ENCODE measurements around the gene UBL7.

The UBL7 gene

DNA sequence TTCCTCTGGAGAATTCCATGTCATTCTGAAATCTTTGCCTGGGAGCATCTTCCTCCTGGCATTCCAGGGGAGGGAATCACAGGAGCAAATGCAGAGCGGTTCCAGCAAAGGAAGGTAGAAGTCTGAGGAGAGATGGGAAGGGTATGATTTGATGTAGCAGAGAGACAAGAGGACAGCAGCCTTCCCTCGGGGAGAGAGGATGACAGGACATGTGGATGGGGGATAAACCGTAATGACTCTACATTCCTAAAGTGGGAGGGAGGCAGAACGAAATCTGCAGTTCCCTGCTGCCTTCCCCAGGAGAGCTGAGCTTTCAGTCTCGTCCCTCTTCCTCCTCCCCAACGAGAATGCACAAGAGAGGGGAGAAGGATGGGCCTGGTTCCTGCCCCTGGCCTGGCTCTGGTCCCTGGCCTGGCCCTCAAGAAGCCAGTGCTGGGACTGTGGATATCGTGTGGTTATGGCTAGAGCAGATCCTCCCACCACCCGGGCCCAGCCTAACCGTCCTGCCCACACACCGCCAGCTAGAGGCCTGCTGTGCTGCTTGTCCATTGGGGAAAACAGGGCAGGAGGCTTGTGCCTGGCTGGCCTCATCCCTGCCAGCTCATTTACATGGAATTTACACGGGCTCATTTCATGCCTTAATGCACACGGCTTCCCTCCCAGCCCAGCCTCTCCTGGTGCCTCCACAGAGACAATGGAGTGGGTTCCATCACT, 53.8 kb downstream of the UBL7 start:
- DNase-seq (ENCODE audit: low read depth), result peak; percentile 82

DNA sequence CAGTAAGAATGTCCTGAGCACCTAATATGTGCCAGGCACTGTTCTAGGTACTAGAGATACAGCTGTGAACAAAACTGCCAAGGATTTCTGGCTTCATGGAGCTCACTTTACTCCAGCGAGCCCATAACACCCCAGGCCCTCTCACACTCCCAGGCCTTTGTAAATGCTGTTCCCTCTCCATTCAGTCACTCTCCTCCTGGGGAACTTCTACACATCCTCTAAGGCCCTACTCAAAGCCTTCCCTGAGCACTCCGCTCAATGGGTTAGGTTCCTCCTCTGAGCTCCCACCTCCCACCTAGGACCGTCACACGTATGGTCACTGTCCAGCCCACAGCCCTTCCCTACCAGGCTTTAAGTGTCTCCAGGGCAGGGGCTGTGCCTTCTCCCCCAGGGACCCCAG, 54.4 kb downstream of the UBL7 start:
- DNase-seq (ENCODE audit: low read depth), result no peak

DNA sequence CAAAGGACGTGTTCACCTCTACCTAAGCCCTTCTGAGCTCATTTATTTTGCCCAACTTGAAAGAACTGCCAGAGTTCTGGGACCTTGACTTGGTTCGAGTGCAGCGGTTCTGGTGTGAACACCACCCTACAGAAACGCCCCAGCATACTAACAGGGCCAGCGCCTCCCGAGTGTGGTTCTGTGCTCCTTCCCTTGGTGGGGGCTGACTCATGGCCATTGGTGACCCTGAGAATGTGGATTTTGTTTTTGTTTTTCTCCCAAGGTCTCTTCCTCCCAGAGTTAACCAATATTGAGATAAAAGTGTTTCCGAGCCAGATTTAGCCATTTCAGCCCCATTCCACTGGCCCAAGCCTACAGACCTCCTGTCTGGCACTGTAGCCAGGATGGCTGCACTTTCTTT, 55.1 kb downstream of the UBL7 start:
- DNase-seq (ENCODE audit: low read depth), result no peak

DNA sequence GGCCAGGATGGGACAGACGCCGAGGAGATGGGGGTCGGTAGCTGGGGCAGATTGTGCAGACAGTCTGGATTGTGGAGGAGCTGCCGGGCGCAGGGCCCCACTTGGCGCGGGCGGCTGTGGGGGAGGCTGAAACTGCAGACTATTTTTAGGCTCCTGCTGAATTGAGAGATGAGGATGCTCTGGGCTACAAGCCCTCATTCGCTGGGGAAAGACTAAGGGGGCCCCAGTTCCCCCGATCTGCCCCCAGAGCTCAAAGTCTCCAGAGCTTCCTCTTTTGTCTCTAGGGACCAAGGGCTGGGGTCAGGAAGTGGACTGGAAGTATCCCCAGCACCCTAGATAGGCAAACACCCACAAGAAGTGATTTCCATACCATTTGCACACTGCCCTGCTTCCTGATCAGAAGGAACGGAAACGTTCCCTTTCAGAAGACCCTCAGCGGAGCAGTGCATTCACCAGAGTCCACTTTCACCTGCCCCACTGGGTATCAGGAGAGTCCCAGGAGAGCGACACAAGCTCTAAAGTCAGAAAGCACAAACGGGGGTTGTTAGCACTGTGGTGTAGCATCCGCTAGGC, 56.9 kb downstream of the UBL7 start:
- no peak for DNase-seq (ENCODE audit: low read depth)

DNA sequence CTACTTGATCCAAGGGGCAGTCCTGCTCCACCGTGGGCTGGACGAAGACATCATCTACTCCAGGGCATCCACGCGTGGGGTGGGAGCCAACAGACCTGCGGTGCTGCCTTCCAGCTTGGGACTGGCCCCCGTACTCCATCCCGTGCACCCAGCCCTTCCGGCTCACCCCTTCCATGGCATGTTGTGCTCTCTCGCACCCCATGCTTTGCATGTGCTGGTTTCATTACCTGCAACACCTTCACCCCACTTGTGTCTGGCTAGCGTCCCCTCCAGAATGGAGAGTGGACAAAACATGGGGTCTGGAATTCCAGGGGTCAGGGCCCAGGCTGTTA, 57.4 kb downstream of the UBL7 start:
- no peak for DNase-seq (ENCODE audit: low read depth)

DNA sequence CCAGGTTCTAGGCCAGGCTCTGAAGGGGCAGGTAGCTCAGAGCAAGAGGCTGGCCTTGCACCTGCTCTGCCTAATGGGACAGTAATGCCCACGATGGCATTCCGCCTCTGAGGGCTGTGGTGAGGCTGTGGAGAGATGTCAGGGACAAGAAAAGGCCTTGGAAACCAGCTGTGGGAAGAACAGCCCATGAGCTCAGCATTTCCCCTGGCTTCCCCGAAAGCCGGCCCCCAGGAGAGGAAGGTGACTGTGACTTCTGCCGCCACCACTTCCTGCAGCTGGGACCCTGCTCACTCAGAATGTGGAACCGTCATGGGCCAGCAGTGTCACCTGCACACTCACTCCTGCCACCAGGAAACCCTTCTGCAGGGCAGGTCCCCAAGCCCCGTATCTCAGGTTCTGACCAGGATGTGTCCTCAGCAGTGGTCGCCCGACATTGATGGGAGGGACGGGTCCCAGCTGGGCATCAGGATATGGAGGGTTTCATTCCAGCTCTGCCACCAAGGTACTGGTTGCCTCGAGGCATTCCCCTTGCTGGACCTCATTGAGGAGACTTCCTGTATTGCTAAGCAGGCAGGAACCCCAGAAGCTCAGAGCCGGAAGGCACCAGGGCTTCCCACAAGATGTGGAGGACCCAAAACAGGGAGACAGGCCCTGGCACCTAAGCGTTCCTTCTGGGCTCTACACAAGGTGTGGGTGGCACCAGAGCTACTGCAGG, 57.9 kb downstream of the UBL7 start:
- no peak for DNase-seq (ENCODE audit: low read depth)

DNA sequence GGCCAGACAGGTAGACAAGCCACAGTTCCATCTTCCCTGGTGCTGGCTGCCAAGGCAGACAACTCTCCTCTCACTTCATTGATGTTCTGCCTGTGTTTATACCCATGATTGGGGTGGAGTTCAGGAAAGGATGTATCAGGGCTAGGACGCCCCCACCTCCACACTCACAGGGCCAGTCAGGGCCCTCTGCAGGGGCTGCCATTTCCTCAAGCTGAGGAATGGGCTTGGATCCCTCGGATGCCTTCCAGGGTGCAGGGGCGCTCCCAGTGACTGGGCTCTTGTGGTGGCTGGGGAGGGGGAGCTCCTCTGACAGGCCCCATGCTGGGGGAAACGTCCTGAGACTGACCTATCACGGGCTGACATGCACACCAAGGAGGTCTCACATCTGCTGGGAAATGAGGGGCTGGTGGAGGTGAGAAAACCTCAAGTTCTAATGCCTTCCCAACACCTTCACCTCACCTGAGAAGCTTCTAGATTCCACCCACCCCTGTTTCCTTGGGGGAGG, 58.6 kb downstream of the UBL7 start:
- DNase-seq (ENCODE audit: low read depth), result no peak

DNA sequence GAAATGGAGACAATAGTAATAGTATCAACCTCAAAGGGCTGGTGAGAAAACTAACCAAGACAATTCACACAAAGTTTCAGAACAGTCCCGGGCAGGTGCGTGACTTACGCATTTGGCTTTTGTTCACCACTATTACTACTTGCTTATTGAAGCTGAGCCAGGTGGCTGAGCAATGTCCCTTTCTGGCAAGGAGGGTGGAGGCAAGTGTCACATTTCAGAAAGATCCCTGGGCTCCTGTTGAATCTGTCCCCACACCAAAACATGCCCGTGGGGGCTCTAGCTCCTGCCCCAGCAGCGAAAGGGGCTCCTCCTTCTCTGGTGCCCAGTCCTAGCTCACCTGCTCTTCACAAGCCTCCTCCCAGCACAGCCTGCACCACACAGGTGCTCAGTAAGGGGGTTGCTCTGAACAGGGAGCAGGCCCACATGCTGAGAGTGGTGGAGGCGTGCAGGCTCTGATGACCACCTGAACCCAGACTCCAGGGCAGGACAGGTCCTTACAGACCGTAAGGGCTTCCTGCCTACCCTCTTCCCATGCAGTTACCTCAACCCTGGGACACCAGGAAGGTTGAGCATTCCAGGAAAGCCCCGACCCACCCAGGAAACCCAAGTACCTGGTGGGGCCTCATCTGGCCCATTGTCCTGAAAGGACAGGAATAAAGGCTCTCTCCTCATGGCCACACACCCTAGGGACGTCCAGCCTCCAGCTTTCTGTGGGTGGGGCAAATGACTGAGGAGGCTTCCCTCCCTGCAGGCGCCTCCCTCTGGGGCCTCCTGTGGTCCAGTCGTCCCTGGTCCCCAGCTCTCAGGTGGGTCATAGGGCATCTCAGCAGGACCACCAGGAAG, 59.8 kb downstream of the UBL7 start:
- DNase-seq (ENCODE audit: low read depth), result no peak

DNA sequence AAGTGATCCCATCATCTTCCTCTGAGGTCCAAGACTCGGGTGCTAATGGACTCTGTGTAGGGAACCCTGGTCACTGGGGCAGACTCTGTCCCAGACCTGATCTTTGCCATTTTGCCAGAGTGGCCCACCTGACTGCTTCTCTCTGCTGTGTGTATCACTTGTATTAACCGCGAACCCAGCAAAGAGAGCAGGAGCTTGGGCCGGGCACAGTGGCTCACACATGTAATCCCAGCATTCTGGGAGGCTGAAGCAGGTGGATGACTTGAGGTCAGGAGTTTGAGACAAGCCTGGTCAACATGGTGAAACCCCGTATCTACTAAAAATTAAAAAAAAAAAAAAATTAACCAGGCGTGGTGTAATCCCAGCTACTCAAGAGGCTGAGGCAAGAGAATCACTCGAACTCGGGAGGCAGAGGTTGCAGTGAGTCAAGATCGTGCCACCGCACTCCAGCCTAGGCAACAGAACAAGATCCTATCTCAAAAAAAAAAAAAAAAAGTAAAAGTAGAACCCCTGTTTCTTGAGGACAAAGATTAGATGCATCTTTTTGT, 60.6 kb downstream of the UBL7 start:
- DNase-seq (ENCODE audit: low read depth), result no peak

DNA sequence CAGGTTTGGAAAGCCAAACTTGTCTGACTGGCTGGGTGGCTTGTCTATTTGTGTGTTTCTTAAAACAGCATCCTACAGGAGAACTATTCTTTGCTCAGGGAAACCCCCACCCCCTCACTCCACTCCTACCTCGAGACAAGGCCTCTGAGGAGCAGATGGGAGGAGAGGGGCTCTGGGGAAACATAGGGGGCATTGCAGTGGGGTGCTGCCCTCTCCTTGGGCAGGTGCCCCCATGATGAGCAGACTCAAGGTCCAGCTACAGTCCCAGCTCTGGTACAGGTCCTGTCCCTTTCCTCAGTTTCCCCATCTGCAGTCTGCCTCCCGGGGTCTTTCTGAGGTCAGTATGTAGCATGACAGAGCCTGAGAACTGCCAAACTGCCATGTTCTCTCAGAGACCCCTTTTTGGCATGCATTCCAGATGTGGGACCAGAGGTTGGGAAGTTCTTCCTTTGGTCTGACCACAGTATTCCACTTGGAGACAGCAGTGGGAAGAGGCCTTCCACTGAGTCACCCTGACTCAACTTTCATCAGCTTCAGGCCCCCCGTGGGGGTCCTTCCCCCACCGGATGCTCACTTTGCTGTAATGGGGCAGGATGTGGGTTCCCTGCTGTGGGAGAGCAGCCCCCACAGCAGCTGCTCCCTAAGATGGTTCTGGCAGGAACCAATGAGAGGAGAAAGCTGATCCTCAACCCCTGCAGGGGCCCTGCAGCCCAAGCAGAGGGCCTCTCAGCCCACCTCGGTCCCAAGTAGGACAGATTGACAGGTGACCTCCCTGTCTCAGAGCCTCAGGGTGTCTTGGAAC, 61.2 kb downstream of the UBL7 start:
- DNase-seq (ENCODE audit: low read depth), result no peak

DNA sequence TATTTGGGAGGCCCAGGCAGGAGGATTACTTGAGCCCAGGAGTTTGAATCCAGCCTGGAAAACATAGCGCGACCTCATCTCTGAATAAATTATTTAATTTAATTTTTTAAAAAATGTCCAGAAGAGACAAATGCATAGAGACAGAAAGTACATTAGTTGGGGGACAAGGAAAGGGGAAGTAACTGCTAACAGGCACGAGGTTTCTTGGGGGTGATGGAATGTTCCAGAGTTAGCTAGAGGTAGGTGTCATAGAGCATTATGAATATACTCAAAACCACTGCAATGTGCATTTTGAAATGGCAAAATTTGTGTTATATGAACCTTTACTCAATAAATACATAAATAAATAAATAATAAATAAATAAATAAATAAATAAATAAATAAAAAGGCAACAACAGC, 61.9 kb downstream of the UBL7 start:
- DNase-seq (ENCODE audit: low read depth), result no peak

DNA sequence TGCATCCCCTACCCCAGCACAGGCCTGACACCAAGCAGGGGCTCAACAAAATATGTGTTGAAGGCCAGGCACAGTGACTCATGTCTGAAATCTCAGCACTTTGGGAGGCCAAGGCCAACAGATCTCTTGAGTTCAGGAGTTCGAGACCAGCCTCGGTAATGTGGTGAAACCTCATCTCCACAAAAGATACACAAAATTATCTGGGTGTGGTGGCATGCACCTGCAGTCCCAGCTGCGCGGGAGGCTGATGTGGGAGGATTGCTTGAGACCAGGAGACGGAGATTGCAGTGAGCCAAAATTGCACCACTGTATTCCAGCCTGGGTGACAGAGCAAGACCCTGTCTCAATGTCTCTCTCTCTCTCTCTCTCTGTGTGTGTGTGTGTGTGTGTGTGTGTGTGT, 62.8 kb downstream of the UBL7 start:
- no peak for DNase-seq (ENCODE audit: low read depth)

DNA sequence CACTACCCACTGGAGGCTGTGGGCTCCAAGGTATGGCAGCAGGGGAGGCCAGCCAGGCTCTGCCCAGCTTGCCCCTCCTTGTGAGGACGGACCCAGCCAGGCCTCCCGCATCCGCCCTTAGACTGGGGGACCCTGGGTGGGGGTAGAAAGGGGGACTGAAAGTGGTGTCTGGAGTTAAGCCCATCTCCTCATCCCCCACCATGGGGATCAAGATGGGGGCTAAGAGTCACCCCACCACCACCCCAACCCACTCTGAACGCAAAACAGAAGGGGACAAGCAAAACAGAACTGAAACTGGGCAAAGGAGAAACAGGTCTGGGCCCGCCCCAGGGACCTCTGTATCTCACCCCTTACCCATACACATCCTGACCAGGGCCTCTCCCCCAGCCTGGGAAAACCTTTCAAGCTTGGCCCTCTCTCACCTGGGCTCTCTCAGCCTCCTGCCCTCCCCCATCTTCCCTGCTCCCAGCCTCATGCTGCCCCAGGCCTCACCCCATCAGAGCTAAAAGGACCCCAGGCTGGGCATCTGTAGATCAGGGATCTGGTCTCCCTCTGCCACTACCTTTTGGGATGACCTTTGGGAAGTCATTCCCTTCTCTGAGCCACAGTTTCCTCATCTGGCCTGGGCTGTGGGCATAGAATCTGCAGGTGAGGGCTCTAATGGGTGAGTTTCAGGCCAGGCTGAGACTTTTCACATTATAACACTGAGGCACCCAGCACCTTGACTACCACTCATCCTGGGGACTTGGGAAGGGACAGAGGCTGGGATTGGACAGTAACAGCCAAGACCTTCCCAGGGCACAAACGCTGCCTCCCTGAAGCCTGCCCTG, 63.5 kb downstream of the UBL7 start:
- no peak for DNase-seq (ENCODE audit: low read depth)

DNA sequence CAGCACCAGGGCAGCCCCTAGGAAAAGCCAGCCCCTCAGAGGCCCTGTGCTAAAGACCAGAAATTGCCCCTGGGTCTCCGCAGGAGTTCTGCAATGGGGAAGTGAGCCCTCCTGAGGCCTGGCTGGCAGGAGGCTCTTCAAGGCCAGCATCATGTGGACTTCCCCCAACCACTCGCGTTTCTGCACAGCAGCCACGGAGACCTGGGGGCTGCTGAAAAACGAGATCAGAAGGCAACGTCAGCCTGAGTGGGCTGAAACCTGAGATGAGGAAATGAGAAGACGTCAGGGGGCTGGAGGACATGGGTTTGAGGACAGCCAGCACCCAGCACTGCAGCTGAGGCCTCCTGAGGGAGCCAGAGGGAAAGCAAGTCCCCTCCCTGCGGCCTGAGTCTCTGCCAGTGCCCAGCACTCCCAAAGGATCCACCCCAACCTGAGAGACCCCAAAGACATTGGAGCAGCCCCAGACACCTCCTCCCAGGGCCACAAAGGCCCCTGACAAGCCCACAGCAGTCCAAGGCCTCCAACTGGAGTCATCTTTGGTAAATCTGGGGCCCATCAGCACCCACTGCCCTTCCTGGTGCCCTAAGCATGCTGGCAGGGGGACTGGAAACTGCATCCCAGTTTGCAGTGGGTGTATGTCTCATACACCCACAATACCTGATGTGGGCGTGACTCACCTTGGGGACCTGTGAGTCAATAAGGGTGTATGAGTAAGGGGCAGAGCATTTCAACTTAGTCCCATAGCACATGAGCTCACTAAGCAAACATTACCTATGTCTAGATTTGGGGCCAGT, 64.3 kb downstream of the UBL7 start:
- DNase-seq (ENCODE audit: low read depth), result no peak

DNA sequence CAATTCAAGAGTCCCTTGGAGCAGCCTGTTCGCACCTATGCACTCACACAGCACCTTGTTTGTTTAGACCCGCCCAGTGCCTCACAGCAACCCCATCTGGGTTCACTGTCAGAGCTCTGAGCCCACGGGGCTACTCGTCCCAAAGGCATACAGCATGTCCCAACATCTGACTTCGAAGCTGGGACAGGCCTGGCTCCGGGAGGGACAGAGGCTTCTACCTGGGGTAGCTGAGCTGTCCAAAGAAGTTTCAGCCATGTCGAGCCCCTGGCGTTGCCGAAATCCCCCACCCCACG, 64.9 kb downstream of the UBL7 start:
- DNase-seq (ENCODE audit: low read depth), result no peak

All from fibroblast of gingiva (primary cell).